ENCODE measurements around the gene VAV2.

Gene VAV2

GRCh38 chr9:133861086-133861485 lies 131.0 kb downstream of the VAV2 start:
- no peak for TF ChIP-seq CTCF (IDR thresholded peaks at IDR 0.05)
- H3K4me3 Mint-ChIP-seq: no peak overlapping the region
- no peak for DNase-seq
- H3K27ac Mint-ChIP-seq: no peak overlapping the region
- H3K4me1 Mint-ChIP-seq: peaks cover 63% of the 10 kb centered on the region
- H3K36me3 Mint-ChIP-seq (ENCODE audit: low read depth): peaks cover 36% of the 10 kb centered on the region
- H3K27me3 Mint-ChIP-seq (ENCODE audit: low read depth, poor library complexity): peaks cover 3% of the 10 kb centered on the region
- peaks cover 24% of the 10 kb centered on the region for H3K9me3 Mint-ChIP-seq

GRCh38 chr9:133858771-133859170 lies 133.4 kb downstream of the VAV2 start:
- Mint-ChIP-seq H3K27ac (no peak overlapping the region), H3K36me3 (ENCODE audit: low read depth) (peaks cover 25% of the 10 kb centered on the region), H3K27me3 (ENCODE audit: low read depth, poor library complexity) (peaks cover 3% of the 10 kb centered on the region), H3K9me3 (peaks cover 8% of the 10 kb centered on the region), H3K4me3 (no peak overlapping the region), H3K4me1 (peaks cover 72% of the 10 kb centered on the region)
- no peak for DNase-seq
- TF ChIP-seq CTCF (IDR thresholded peaks at IDR 0.05): no peak

GRCh38 chr9:133857639-133858038 lies 134.5 kb downstream of the VAV2 start:
- peaks cover 8% of the 10 kb centered on the region for H3K9me3 Mint-ChIP-seq
- no peak for TF ChIP-seq CTCF (IDR thresholded peaks at IDR 0.05)
- H3K27me3 Mint-ChIP-seq (ENCODE audit: low read depth, poor library complexity): peaks cover 3% of the 10 kb centered on the region
- H3K27ac Mint-ChIP-seq: no peak overlapping the region
- H3K4me1 Mint-ChIP-seq: peaks cover 69% of the 10 kb centered on the region
- peaks cover 25% of the 10 kb centered on the region for H3K36me3 Mint-ChIP-seq (ENCODE audit: low read depth)
- no peak for DNase-seq
- no peak overlapping the region for H3K4me3 Mint-ChIP-seq

- no peak for DNase-seq
- Mint-ChIP-seq H3K27ac (peak overlapping the region; percentile 82), H3K4me3 (no peak overlapping the region), H3K27me3 (ENCODE audit: low read depth, poor library complexity) (peaks cover 3% of the 10 kb centered on the region), H3K9me3 (peaks cover 8% of the 10 kb centered on the region), H3K4me1 (peaks cover 66% of the 10 kb centered on the region), H3K36me3 (ENCODE audit: low read depth) (peaks cover 25% of the 10 kb centered on the region)
- TF ChIP-seq CTCF (IDR thresholded peaks at IDR 0.05): no peak
Measured at GRCh38 chr9:133856798-133857197, 135.3 kb downstream of the VAV2 start.

- H3K4me1 Mint-ChIP-seq: peaks cover 60% of the 10 kb centered on the region
- peaks cover 8% of the 10 kb centered on the region for H3K9me3 Mint-ChIP-seq
- no peak for DNase-seq
- H3K27ac Mint-ChIP-seq: peak overlapping the region; percentile 88
- peaks cover 25% of the 10 kb centered on the region for H3K36me3 Mint-ChIP-seq (ENCODE audit: low read depth)
- peaks cover 3% of the 10 kb centered on the region for H3K27me3 Mint-ChIP-seq (ENCODE audit: low read depth, poor library complexity)
- no peak overlapping the region for H3K4me3 Mint-ChIP-seq
- no peak for TF ChIP-seq CTCF (IDR thresholded peaks at IDR 0.05)
Measured at GRCh38 chr9:133855802-133856521, 136.2 kb downstream of the VAV2 start.

GRCh38 chr9:133855371-133855770 lies 136.8 kb downstream of the VAV2 start:
- DNase-seq: no peak
- no peaks in the 10 kb centered on the region for H3K27me3 Mint-ChIP-seq (ENCODE audit: low read depth, poor library complexity)
- peaks cover 54% of the 10 kb centered on the region for H3K4me1 Mint-ChIP-seq
- H3K4me3 Mint-ChIP-seq: no peak overlapping the region
- TF ChIP-seq CTCF (IDR thresholded peaks at IDR 0.05): no peak
- H3K27ac Mint-ChIP-seq: peak overlapping the region; percentile 88
- peaks cover 20% of the 10 kb centered on the region for H3K36me3 Mint-ChIP-seq (ENCODE audit: low read depth)
- H3K9me3 Mint-ChIP-seq: peaks cover 8% of the 10 kb centered on the region
